HepG2 (cell line): ENCODE results near the gene SLC25A19. TPM values are rescaled to one million over a fixed set of nuclear protein-coding genes. Genes with fewer than 3 reads are reported as not detected.

ENCODE experiments used
- GATAD1 ChIP-seq: IDR thresholded peaks from 2 replicates; pipeline ENCODE4 v1.6.1; 2016; ENCODE audit warnings: missing genetic modification reagents, missing compliant biosample characterization
- HMGXB4 ChIP-seq, 2 experiments: sonication (generic) in 1 of 2; formaldehyde crosslinking in 1 of 2; IDR thresholded peaks; 2 replicates each; pipeline versions ENCODE4 v1.4.0 to v1.6.1; 2018 to 2020; ENCODE audit warnings: missing genetic modification reagents in 2 of 2, borderline replicate concordance in 1 of 2, low read depth in 1 of 2, mild to moderate bottlenecking in 1 of 2, missing biosample characterization in 1 of 2
- KDM5A ChIP-seq: fragments of 200-600 bp; sonication (generic); IDR thresholded peaks from 2 replicates; pipeline ENCODE4 v1.7.0; 2018; ENCODE audit warnings: antibody characterized with exemption, mild to moderate bottlenecking, low read length, borderline replicate concordance
- KLF11 ChIP-seq: IDR thresholded peaks from 2 replicates; pipeline ENCODE4 v1.6.1; 2016; ENCODE audit warnings: missing compliant biosample characterization
- MYNN ChIP-seq: sonication (generic); formaldehyde crosslinking; IDR thresholded peaks from 2 replicates; pipeline ENCODE4 v1.4.0; 2020; ENCODE audit warnings: mild to moderate bottlenecking, low read depth, missing genetic modification reagents
- NONO ChIP-seq, 2 experiments: fragments of 450-650 bp in 1 of 2; sonication (generic) in 1 of 2; formaldehyde crosslinking in 1 of 2; IDR thresholded peaks in 1 of 2; conservative IDR thresholded peaks in 1 of 2; 2 replicates each; pipeline versions ENCODE4 v1.6.1 to v1.8.0; 2017 to 2022; ENCODE audit warnings: mild to moderate bottlenecking in 1 of 2, missing genetic modification reagents in 1 of 2, moderate library complexity in 1 of 2
- PITX1 ChIP-seq: sonication (generic); formaldehyde crosslinking; IDR thresholded peaks from 2 replicates; pipeline ENCODE4 v1.5.1; 2020; ENCODE audit warnings: mild to moderate bottlenecking, missing genetic modification reagents
- TAF1 ChIP-seq: sonication (generic); formaldehyde crosslinking; IDR thresholded peaks from 2 replicates; pipeline ENCODE4 v1.4.0; 2020; ENCODE audit warnings: missing genetic modification reagents
- ZNF251 ChIP-seq: sonication (generic); formaldehyde crosslinking; IDR thresholded peaks from 2 replicates; pipeline ENCODE4 v1.9.0; 2021; ENCODE audit warnings: mild to moderate bottlenecking, missing genetic modification reagents
- ZNF331 ChIP-seq: sonication (generic); formaldehyde crosslinking; IDR thresholded peaks from 2 replicates; pipeline ENCODE4 v1.4.0; 2020; ENCODE audit warnings: missing genetic modification reagents
- ZNF441 ChIP-seq: sonication (generic); formaldehyde crosslinking; IDR thresholded peaks from 2 replicates; pipeline ENCODE4 v1.7.0; 2021; ENCODE audit warnings: missing genetic modification reagents, borderline replicate concordance
- ZNF580 ChIP-seq: IDR thresholded peaks from 2 replicates; pipeline ENCODE4 v1.6.1; 2016; ENCODE audit warnings: low read depth, borderline replicate concordance
- ZNF75D ChIP-seq: sonication (generic); formaldehyde crosslinking; IDR thresholded peaks from 2 replicates; pipeline ENCODE4 v1.8.1; 2023; ENCODE audit warnings: missing genetic modification reagents, mild to moderate bottlenecking, borderline replicate concordance
- ZNF879 ChIP-seq: sonication (generic); formaldehyde crosslinking; IDR thresholded peaks from 2 replicates; pipeline ENCODE4 v1.8.1; 2023; ENCODE audit warnings: missing genetic modification reagents
- polyA plus RNA-seq, 8 experiments: library from polyadenylated mRNA; depleted of rRNA in 3 of 8; stranded (reverse) in 7 of 8; unstranded in 1 of 8; fragments of >200 nt; fragmentation: Illumina TruSeq in 4 of 8; extraction: Trizol in 4 of 8; gene quantifications; 2 replicates each; pipeline versions ENCODE4 v1.2.1 to v1.2.3, GENCODE V29; 2011 to 2016; ENCODE audit warnings: low read depth in 4 of 8, missing spikeins in 1 of 8, mixed read lengths in 1 of 8; ENCODE audit not compliant: insufficient read depth in 1 of 8
- total RNA-seq, 5 experiments: library from RNA; depleted of rRNA; stranded (reverse); fragments of >200 nt; fragmentation: Illumina TruSeq; extraction: Trizol; gene quantifications; 2 replicates each; pipeline ENCODE4 v1.2.3, GENCODE V29; 2016; ENCODE audit warnings: low read depth in 1 of 5
- TF ChIP-seq, protein P1 (sequence below): sonication (generic); formaldehyde crosslinking; IDR thresholded peaks from one replicate; pipeline ENCODE4 v1.5.1; 2020; ENCODE audit warnings: mild to moderate bottlenecking, missing genetic modification reagents; ENCODE audit errors: not compliant biosample characterization
- TF ChIP-seq, protein P2 (sequence below): sonication (generic); formaldehyde crosslinking; IDR thresholded peaks from 2 replicates; pipeline ENCODE4 v1.8.1; 2023; ENCODE audit warnings: mild to moderate bottlenecking, moderate library complexity, missing genetic modification reagents

Gene SLC25A19
- total and polyA plus RNA-seq, 2 of the 13 experiments (the other 11 are each of a cell fraction or from before 2014, with no cell fraction given) = 24.4 to 41.4 TPM

DNA sequence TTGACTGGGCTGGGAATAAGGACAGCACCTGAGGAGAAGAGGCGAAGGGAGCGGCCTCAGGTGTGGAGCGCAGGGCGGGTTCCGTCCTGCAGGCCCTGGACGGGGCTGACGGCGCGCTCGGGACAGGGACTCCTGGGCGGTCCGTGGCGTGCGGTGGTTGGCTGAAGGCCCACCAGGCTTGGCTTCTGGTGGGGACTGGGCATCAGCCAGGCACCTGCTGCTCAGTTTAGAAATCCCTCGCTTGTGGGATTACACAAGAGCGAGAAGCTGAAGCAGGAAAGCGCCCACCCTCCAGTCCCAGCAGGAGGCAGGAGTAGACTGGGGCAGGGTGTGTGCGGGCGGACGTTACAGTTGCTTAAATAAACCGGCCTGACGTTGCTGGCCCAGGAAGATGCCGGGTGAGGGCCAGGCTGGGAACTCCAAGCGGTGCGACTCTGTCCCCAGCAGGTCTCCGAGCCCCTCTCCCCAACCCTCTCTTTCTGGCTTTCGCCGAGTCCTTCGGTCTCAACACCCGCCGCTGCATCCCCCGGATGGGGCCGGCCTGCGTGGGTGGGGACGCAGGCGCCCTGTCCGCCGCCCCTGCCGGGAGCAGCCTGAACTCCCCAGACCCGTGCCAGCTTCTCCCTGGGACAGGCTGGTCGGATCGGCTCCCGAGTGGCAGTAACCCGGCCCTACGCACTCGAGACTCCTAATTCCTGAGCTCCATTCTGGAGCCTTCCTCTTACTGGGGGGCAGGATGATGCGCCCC lies 18.8 kb downstream of the SLC25A19 start (continued):
- TF ChIP-seq, protein P1, sequence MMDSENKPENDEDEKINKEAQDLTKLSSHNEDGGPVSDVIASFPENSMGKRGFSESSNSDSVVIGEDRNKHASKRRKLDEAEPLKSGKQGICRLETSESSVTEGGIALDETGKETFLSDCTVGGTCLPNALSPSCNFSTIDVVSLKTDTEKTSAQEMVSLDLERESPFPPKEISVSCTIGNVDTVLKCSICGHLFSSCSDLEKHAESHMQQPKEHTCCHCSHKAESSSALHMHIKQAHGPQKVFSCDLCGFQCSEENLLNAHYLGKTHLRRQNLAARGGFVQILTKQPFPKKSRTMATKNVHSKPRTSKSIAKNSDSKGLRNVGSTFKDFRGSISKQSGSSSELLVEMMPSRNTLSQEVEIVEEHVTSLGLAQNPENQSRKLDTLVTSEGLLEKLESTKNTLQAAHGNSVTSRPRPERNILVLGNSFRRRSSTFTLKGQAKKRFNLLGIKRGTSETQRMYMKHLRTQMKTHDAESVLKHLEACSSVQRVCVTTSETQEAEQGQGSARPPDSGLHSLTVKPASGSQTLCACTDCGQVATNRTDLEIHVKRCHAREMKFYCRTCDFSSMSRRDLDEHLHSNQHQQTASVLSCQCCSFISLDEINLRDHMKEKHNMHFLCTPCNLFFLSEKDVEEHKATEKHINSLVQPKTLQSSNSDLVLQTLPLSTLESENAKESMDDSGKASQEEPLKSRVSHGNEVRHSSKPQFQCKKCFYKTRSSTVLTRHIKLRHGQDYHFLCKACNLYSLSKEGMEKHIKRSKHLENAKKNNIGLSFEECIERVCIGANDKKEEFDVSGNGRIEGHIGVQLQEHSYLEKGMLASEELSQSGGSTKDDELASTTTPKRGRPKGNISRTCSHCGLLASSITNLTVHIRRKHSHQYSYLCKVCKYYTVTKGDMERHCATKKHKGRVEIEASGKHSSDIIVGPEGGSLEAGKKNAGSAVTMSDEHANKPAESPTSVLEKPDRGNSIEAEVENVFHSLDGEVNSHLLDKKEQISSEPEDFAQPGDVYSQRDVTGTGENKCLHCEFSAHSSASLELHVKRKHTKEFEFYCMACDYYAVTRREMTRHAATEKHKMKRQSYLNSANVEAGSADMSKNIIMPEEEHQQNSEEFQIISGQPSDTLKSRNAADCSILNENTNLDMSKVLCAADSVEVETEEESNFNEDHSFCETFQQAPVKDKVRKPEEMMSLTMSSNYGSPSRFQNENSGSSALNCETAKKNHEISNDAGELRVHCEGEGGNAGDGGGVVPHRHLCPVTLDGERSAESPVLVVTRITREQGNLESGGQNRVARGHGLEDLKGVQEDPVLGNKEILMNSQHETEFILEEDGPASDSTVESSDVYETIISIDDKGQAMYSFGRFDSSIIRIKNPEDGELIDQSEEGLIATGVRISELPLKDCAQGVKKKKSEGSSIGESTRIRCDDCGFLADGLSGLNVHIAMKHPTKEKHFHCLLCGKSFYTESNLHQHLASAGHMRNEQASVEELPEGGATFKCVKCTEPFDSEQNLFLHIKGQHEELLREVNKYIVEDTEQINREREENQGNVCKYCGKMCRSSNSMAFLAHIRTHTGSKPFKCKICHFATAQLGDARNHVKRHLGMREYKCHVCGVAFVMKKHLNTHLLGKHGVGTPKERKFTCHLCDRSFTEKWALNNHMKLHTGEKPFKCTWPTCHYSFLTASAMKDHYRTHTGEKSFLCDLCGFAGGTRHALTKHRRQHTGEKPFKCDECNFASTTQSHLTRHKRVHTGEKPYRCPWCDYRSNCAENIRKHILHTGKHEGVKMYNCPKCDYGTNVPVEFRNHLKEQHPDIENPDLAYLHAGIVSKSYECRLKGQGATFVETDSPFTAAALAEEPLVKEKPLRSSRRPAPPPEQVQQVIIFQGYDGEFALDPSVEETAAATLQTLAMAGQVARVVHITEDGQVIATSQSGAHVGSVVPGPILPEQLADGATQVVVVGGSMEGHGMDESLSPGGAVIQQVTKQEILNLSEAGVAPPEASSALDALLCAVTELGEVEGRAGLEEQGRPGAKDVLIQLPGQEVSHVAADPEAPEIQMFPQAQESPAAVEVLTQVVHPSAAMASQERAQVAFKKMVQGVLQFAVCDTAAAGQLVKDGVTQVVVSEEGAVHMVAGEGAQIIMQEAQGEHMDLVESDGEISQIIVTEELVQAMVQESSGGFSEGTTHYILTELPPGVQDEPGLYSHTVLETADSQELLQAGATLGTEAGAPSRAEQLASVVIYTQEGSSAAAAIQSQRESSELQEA (CRISPR knock-in tag) = no peak
- TF ChIP-seq ZNF251 (CRISPR knock-in tag) = 0 out of 2 replicates have a peak, but pooled peaks have one; percentile 26
- TF ChIP-seq ZNF441 (CRISPR knock-in tag) = peak; percentile 33; the same call in 1 of the 2 replicates
- peak; percentile 78 for TF ChIP-seq GATAD1 (CRISPR knock-in tag)
- TF ChIP-seq MYNN (CRISPR knock-in tag) = no peak; the same call in 1 of the 2 replicates
- peak; percentile 36; the same call in 1 of the 2 replicates for TF ChIP-seq ZNF75D (CRISPR knock-in tag)
- 0 out of 2 replicates have a peak, but pooled peaks have one; percentile 26 for TF ChIP-seq KLF11 (CRISPR knock-in tag)
- TF ChIP-seq, protein P2, sequence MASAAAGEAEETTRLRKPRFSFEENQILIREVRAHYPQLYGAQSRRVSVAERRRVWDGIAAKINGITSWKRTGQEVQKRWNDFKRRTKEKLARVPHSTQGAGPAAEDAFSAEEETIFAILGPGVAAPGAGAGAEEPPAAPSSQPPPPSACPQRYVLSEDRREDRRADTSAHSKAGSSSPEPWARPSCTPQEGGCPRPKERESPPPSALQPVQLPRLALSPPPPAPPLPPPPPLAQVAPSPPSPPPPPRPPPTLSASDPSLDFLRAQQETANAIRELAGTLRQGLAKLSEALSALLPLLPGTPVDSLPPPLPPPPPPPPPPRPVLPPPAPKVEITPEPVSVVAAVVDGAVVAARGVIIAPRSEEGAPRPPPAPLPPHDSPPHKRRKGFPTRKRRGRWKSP (CRISPR knock-in tag) = peak; percentile 79
- peak; percentile 79; the same call in 1 of the 2 replicates for TF ChIP-seq KDM5A
- TF ChIP-seq ZNF331 (CRISPR knock-in tag) = no peak; the same call in none of the 2 replicates
- TF ChIP-seq HMGXB4 (CRISPR knock-in tag; IDR thresholded peaks at IDR 0.05; ENCODE audit: borderline replicate concordance in 1 of 2, low read depth in 1 of 2) = peak; percentile 92 to 98; a peak in 3 of 4 replicates
- no peak for TF ChIP-seq NONO (IDR thresholded peaks at IDR 0.05)
- TF ChIP-seq NONO (CRISPR knock-in tag; conservative IDR thresholded peaks at IDR 0.05) = 0 out of 2 replicates have a peak, but pooled peaks have one; percentile 28
- peak; percentile 23; the same call in 1 of the 2 replicates for TF ChIP-seq TAF1
- TF ChIP-seq PITX1 (CRISPR knock-in tag) = peak; percentile 79
- TF ChIP-seq ZNF879 (CRISPR knock-in tag) = 0 out of 2 replicates have a peak, but pooled peaks have one; percentile 88
- TF ChIP-seq ZNF580 (CRISPR knock-in tag) = peak; percentile 78; the same call in 1 of the 2 replicates
